ENCODE results near the gene DNAJC5G.
"Not testable (repeated sequence)": the region's sequence is repeated elsewhere in the genome, so short reads cannot be mapped to it uniquely, and the experiment has no call there.

DNAJC5G gene

GRCh38 chr2:27281855-27282559 is 6.8 kb downstream of the DNAJC5G start, which contains the start of gene TRIM54:
TRIM54 (plus strand) TSS chr2:27282429; CDS start chr2:27282732, 303 bp downstream.
- no peak for DNase-seq

GRCh38 chr2:27282892-27283291 is 7.7 kb downstream of the DNAJC5G start:
- no peak for DNase-seq

GRCh38 chr2:27284996-27285395 is 9.8 kb downstream of the DNAJC5G start:
- no peak for DNase-seq

- no peak for DNase-seq
Observed at GRCh38 chr2:27285481-27285880, 10.2 kb downstream of the DNAJC5G start.

- no peak for DNase-seq
Observed at GRCh38 chr2:27288610-27289009, 13.4 kb downstream of the DNAJC5G start.

GRCh38 chr2:27290549-27290948 is 15.3 kb downstream of the DNAJC5G start:
- no peak for DNase-seq

- DNase-seq = no peak
Observed at GRCh38 chr2:27291865-27292264, 16.6 kb downstream of the DNAJC5G start.

GRCh38 chr2:27294928-27295327 is 19.7 kb downstream of the DNAJC5G start:
- DNase-seq = no peak

GRCh38 chr2:27296481-27296880 is 21.2 kb downstream of the DNAJC5G start:
- DNase-seq = peak in 1 of 2 donors; percentile 18

- no peak for DNase-seq
Observed at GRCh38 chr2:27297195-27297594, 22.0 kb downstream of the DNAJC5G start.

GRCh38 chr2:27298391-27299080 is 23.3 kb downstream of the DNAJC5G start:
- no peak for DNase-seq

- DNase-seq = not testable (repeated sequence)
Observed at GRCh38 chr2:27300606-27301005, 25.4 kb downstream of the DNAJC5G start.

GRCh38 chr2:27303093-27304025 is 28.1 kb downstream of the DNAJC5G start:
- DNase-seq = peak; percentile 51 to 65

- DNase-seq = no peak
Observed at GRCh38 chr2:27304488-27305240, 29.4 kb downstream of the DNAJC5G start.

GRCh38 chr2:27305516-27305915 is 30.3 kb downstream of the DNAJC5G start:
- DNase-seq = no peak

- no peak for DNase-seq
Observed at GRCh38 chr2:27306136-27306535, 30.9 kb downstream of the DNAJC5G start.

GRCh38 chr2:27306573-27307286 is 31.5 kb downstream of the DNAJC5G start:
- DNase-seq = no peak

- DNase-seq = no peak
Observed at GRCh38 chr2:27307287-27307544, 32.0 kb downstream of the DNAJC5G start.

GRCh38 chr2:27307545-27308358 is 32.5 kb downstream of the DNAJC5G start:
- no peak for DNase-seq

GRCh38 chr2:27308359-27308881 is 33.2 kb downstream of the DNAJC5G start, which contains the start of gene UCN:
UCN (minus strand) TSS chr2:27308445; CDS start chr2:27307895, 550 bp downstream.
- DNase-seq = no peak

- DNase-seq = no peak
Observed at GRCh38 chr2:27309651-27310050, 34.4 kb downstream of the DNAJC5G start.
